Thyroid gland (tissue), 4 donors: Measurements from ENCODE around the gene VPS8.

Experiments
- CTCF ChIP-seq, 6 experiments: fragments of 200-600 bp in 3 of 6; fragments of 450-650 bp in 3 of 6; sonication (generic) in 3 of 6; IDR thresholded peaks; one replicate each; pipeline ENCODE4 v1.5.1; 2016 to 2019; ENCODE audit warnings: antibody characterized with exemption in 6 of 6, mild to moderate bottlenecking in 2 of 6, inconsistent platforms in 1 of 6, moderate library complexity in 1 of 6
- POLR2A ChIP-seq, 2 donors: fragments of 450-650 bp; IDR thresholded peaks; one replicate each; pipeline ENCODE4 v1.6.1; 2017; ENCODE audit warnings: antibody characterized with exemption in 2 of 2, mild to moderate bottlenecking in 2 of 2, moderate library complexity in 1 of 2

GRCh38 chr3:184816614-184817013 is 4.6 kb downstream of the VPS8 start:
- TF ChIP-seq CTCF (IDR thresholded peaks at IDR 0.05) (no peak), POLR2A (IDR thresholded peaks at IDR 0.05) (no peak)
